Small intestine (tissue), 7 donors: ENCODE results near the gene BRAT1. TPM values are rescaled to one million over a fixed set of nuclear protein-coding genes. Genes with fewer than 3 reads are reported as not detected.

ENCODE experiments used
- DNase-seq, 2 donors: peaks; one replicate each; pipeline versions ENCODE4 v3.0.0 to v3.0.0-alpha.2; 2013
- FAIRE-seq: peaks from 2 replicates; lab custom pipeline; 2012; peaks lifted over from hg19 to GRCh38; lab: Jason Lieb, UNC
- H3K27ac ChIP-seq, 3 donors: one replicate each; pipeline ENCODE4 v1.5.1; 2013; ENCODE audit warnings: low read length in 2 of 3, mild to moderate bottlenecking in 2 of 3, control low read depth in 1 of 3, inconsistent platforms in 1 of 3, low read depth in 1 of 3, moderate library complexity in 1 of 3
- H3K27me3 ChIP-seq, 3 donors: one replicate each; pipeline ENCODE4 v1.6.1; 2013; ENCODE audit warnings: low read length in 3 of 3, inconsistent platforms in 1 of 3; ENCODE audit not compliant: control insufficient read depth in 3 of 3, insufficient read depth in 3 of 3
- H3K36me3 ChIP-seq, 3 donors: one replicate each; pipeline ENCODE4 v1.6.1; 2013; ENCODE audit warnings: low read length in 3 of 3, inconsistent platforms in 1 of 3, low read depth in 1 of 3, mild to moderate bottlenecking in 1 of 3, moderate library complexity in 1 of 3; ENCODE audit not compliant: control insufficient read depth in 3 of 3, insufficient read depth in 2 of 3
- H3K4me1 ChIP-seq, 3 donors: one replicate each; pipeline ENCODE4 v1.6.1; 2013; ENCODE audit warnings: low read length in 2 of 3, inconsistent platforms in 1 of 3, low read depth in 1 of 3, mild to moderate bottlenecking in 1 of 3, moderate library complexity in 1 of 3; ENCODE audit not compliant: control insufficient read depth in 3 of 3, insufficient read depth in 2 of 3
- H3K4me3 ChIP-seq, 3 donors: one replicate each; pipeline ENCODE4 v1.5.1; 2013; ENCODE audit warnings: low read length in 3 of 3, control low read depth in 1 of 3, inconsistent platforms in 1 of 3, low read depth in 1 of 3, mild to moderate bottlenecking in 1 of 3, moderate library complexity in 1 of 3
- H3K9me3 ChIP-seq, 2 donors: one replicate each; pipeline ENCODE4 v1.6.1; 2013; ENCODE audit warnings: low read depth in 1 of 2, low read length in 1 of 2; ENCODE audit not compliant: control insufficient read depth in 2 of 2, insufficient read depth in 1 of 2
- WGBS, 3 donors: extraction: QIAGEN DNeasy Blood & Tissue Kit; methylation state at CpG; one replicate each; pipeline ENCODE4 v1.1.7; 2013; 5-methylcytosine and 5-hydroxymethylcytosine counted together
- polyA plus RNA-seq, 4 donors: library from polyadenylated mRNA; stranded (reverse) in 3 of 4; unstranded in 1 of 4; fragments of 200-250 nt in 3 of 4; fragments of 120-200 nt in 1 of 4; gene quantifications; one replicate each; pipeline versions ENCODE4 v1.2.1 to v1.2.3, GENCODE V29; 2013
- donor health status: healthy with polysubstance abuse.
- donor health status: control.
- donor health status: control.
- donor health status: Bipolar disorder and iron deficiency.
- donor health status: healthy.

The BRAT1 gene
- polyA plus RNA-seq, 4 donors = 25.1 to 40.3 (median 28.2) TPM

DNA sequence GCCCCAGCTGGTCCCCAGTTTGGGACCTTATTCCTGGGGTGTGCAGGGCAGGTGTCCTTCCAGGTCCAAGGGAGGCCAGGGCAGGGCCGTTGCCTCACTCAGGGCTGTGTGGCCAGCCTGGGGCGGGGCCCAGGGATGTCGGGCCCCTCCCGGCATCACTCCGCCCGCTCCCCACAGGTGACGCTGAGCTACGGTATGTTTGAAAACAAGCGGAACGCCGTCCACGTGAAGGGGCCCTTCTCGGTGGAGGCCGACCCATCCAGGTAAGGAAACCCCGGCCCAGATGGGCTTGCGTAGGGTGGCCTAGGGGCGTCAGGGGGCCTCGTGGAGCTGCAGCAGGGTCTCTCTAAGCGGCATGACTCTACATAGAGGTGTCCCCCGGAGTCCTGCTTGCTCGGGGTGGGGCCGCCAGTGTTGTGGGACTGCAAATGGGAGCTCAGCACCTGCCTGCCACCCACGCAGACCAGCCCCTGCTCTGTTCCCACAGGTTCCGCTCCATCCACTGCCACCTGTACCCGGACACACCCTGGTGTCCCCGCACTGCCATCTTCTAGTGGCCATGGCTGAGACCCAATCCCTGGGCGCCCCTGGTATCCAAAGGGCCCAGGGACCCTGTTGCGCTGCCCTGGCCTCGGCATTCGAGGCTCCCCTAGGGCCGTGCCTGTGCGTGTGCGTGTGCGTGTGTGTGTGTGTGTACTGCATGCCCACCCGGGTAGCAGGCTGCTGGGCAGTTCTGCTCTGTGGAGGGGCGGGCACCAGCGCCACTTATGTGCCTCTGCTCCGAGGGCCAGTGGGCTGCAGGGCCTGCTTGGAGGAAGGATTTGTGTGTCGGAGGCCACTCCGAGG is 28.4 kb downstream of the BRAT1 start:
- H3K4me1 ChIP-seq = peaks cover 10 to 95% (median 12%) of the 10 kb centered on the region in 3 donors
- no peak overlapping the region for H3K4me3 ChIP-seq
- no peak for DNase-seq
- no peak for FAIRE-seq
- WGBS, 3 donors = 75 to 85% (median 82%) methylated on average over 40 of the region's 40 CpGs
- H3K9me3 ChIP-seq = no peaks in the 10 kb centered on the region
- H3K27ac ChIP-seq = peak overlapping the region in 2 of 3 donors; percentile 48 to 98
- no peaks in the 10 kb centered on the region for H3K27me3 ChIP-seq
- H3K36me3 ChIP-seq = peaks cover 2 to 76% (median 3%) of the 10 kb centered on the region in 3 donors

DNA sequence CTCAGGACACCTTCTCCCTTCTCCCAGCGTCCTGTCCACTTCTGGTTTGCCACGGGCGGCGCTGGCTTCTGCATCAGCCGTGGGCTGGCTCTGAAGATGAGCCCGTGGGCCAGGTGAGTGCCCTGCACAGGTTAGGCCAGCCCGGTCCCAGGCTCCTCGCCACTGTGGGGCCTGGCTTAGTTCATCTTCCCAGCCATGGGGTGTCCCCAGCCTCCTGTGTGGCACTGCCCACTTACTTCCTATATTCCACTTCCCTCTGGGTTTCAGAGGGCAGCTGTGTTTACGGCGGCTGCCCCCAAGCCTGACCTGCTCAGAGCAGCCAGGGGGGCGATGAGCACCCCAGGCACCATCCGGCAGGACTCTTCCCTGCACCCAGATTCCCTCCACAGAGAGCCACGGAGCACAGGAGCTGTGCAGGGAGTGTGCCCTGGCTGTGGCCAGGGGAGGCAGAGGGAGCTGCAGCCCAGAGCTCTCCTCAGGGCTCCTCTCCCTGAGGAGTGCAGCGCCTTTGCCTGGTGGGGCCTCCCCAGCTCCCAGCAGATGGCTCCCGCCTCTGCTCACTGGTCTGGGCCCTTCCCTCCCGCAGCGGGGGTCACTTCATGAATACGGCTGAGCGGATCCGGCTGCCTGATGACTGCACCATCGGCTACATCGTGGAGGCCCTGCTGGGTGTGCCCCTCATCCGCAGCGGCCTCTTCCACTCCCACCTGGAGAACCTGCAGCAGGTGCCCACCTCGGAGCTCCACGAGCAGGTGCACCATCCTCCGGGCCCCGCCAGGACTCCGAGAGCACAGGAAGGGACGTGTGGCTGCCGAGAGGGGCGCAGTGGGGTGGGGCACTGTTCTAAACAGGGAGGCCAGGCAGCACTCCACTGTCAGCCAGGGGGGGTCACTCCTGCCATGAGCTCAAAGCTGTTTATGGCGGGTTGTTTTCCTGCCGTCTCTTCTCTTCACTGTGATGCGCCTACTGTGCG is 29.4 kb downstream of the BRAT1 start:
- H3K36me3 ChIP-seq = peaks cover 2 to 82% (median 3%) of the 10 kb centered on the region in 3 donors
- peaks cover 12 to 95% (median 12%) of the 10 kb centered on the region in 3 donors for H3K4me1 ChIP-seq
- H3K27me3 ChIP-seq = no peaks in the 10 kb centered on the region
- 58 to 79% (median 77%) methylated on average over 31 to 36 of the region's 36 CpGs for WGBS, 3 donors
- H3K27ac ChIP-seq = peak overlapping the region in 2 of 3 donors; percentile 0 to 98
- FAIRE-seq (no peak), DNase-seq (peak in 1 of 2 donors; percentile 56)
- H3K9me3 ChIP-seq = no peaks in the 10 kb centered on the region
- H3K4me3 ChIP-seq = no peak overlapping the region

DNA sequence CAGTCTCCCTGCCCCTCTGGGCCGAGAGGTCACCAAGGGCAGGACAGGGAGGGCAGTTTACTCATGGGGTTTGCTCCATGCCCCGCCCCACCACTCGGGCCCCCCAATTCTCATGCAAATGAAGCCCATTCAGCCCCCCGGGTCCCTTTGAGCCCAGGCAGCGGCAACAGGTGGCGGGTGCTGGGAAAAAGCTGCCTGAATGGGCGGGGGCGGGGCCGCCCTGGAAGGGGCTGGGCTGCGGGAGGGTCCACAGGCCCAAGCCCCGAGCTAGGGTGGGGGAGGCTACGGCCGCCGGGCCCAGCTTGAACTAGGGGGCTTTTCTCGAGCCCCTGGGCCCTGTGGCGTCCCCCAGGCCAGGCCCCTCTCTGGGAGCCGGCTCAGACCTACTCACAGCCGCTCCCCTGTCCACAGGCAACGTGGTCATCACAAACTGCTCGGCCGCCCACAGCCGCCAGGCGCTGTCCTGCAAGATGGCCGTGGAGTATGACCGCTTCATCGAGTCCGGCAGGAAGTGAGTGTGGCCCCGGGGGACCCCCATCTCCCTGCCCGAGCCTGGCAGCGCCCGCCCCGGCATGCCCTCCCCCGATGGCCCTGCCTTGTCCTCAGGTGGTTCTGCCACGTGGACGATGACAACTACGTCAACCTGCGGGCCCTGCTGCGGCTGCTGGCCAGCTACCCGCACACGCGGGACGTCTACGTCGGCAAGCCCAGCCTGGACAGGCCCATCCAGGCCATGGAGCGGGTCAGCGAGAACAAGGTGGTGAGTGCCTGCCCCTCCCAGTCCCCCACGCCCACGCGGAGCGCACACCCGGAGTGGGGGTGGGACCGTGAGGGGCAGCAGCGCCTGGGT is 30.3 kb downstream of the BRAT1 start:
- DNase-seq = peak in 1 of 2 donors; percentile 48
- H3K4me3 ChIP-seq = peak overlapping the region in 2 of 3 donors; percentile 4 to 12
- H3K4me1 ChIP-seq = peaks cover 10 to 91% (median 12%) of the 10 kb centered on the region in 3 donors
- peak overlapping the region; percentile 82 to 98 (median 87) for H3K27ac ChIP-seq
- peaks cover 2 to 74% (median 3%) of the 10 kb centered on the region in 3 donors for H3K36me3 ChIP-seq
- no peaks in the 10 kb centered on the region for H3K9me3 ChIP-seq
- H3K27me3 ChIP-seq = no peaks in the 10 kb centered on the region
- FAIRE-seq = no peak
- 44 to 76% (median 62%) methylated on average over 52 to 53 of the region's 53 CpGs for WGBS, 3 donors

DNA sequence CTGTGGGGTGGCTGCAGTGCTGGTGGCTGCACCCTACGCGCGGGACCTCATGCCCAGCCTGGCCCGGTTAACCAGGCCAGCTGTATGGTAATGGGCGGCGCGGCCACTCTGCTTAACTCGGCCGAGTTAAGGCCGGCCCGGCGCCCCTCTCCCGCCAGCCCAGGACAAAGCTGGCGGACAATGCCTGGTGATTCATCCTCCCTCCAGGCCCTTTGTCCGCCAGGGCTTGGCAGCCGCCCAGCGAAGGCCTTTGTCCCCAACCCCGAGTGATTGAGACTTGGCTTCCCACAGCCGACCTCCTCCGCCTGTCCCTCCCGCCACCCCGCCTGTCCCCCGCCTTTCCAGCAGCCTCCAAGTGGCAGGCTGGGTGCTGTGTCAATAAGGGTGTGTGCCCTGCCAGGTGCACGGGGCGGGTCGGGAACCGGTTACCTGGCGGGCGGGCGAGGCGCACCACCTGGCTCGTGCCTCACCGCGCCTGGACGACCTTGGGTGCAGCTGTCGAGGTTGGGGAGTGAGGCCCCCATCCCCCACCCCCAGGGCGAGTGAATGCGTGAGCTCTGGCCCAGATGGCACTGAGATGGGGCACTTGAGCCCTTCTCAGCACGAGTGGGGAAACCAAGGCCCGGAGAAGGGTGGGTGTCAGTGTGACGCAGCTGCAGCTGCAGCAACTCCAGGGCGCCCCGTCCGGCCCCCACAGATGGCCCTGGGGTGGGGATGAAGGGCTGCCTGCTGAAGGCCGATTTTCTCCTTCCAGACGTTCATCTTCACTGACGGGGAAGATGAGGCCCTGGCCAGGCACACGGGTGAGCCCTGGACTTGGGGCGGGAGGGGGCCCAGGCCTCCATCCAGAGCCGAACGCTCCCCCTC is 31.1 kb downstream of the BRAT1 start:
- Histone ChIP-seq H3K36me3 (peaks cover 1 to 65% (median 3%) of the 10 kb centered on the region in 3 donors), H3K4me1 (peaks cover 4 to 82% (median 8%) of the 10 kb centered on the region in 3 donors), H3K4me3 (peak overlapping the region in 2 of 3 donors; percentile 29 to 74), H3K27ac (peak overlapping the region; percentile 98 to 100 (median 98)), H3K27me3 (peaks cover 0 to under 1% (median 0%) of the 10 kb centered on the region in 3 donors), H3K9me3 (no peaks in the 10 kb centered on the region)
- FAIRE-seq = no peak
- peak; percentile 97 to 98 for DNase-seq
- WGBS, 3 donors = 11 to 40% (median 25%) methylated on average over 40 to 51 of the region's 51 CpGs

DNA sequence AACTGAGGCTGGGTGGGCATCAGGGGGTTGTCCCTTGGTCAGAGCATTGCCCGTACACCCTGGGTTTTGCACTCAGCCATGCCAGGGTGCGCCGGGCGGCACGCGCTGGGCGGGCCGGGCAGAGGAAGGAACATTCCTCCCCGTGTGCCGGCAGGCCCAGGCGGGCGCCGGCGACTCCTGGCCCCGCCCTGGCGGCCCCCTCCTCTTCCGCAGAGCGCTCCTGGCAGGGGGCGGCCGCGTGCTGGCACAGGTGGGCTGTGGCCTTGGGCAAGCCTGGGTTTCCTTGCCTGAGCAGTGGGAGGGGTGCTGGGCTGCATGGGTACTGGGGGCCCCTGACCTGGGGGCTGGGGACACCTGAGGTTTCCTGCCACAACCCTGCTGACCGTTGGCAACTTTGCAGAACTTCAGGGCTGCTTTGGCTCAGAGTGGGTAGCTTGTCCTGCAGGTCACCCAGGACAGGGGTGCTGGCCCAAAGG is 31.8 kb downstream of the BRAT1 start:
- H3K9me3 ChIP-seq = no peaks in the 10 kb centered on the region
- DNase-seq = peak; percentile 79 to 83
- no peak for FAIRE-seq
- H3K27ac ChIP-seq = peak overlapping the region; percentile 98 to 100 (median 98)
- peaks cover 0 to 59% (median 3%) of the 10 kb centered on the region in 3 donors for H3K36me3 ChIP-seq
- peaks cover 3 to 81% (median 8%) of the 10 kb centered on the region in 3 donors for H3K4me1 ChIP-seq
- peaks cover 0 to 6% (median 0%) of the 10 kb centered on the region in 3 donors for H3K27me3 ChIP-seq
- WGBS, 3 donors = 8 to 37% (median 20%) methylated on average over 4 to 22 of the region's 22 CpGs
- H3K4me3 ChIP-seq = peak overlapping the region in 2 of 3 donors; percentile 70 to 74

DNA sequence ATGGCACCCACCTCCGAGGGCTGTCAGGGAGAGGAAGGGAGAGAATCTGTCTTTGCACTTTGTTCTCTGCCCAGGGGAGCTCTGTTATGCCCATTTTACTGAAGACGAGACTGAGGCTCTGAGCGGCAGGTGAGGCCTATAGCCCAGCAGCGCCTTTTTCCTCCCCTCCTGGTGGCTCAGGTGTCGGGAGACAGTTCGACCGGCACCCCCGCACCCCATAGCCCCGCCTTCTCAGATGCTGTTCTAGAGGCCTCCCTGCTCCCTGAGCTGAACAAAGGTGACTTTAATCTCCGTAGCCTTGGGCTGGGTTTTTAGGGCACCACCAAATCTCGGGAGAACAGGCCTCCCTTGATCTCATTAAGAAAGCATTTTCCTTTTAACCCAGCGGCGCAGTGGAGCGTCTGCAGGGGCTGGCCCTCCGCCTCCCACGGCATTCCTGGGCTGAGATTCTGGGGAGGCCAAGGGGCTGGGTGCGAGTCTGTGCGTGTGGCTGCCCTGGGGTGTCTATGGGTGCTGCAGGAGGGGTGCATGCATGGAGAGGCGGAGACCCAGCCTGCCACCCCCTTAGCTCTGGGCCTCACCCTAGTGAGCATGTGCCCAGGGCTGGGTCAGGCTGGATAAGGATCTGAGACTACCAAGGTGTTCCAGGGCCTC is 32.4 kb downstream of the BRAT1 start:
- FAIRE-seq = no peak
- peak; percentile 91 to 97 for DNase-seq
- no peaks in the 10 kb centered on the region for H3K9me3 ChIP-seq
- H3K4me3 ChIP-seq = peak overlapping the region in 2 of 3 donors; percentile 70 to 74
- peaks cover 0 to 12% (median 0%) of the 10 kb centered on the region in 3 donors for H3K27me3 ChIP-seq
- peaks cover 3 to 81% (median 8%) of the 10 kb centered on the region in 3 donors for H3K4me1 ChIP-seq
- 19 to 36% (median 33%) methylated on average over 17 to 19 of the region's 19 CpGs for WGBS, 3 donors
- H3K36me3 ChIP-seq = peaks cover 0 to 53% (median 3%) of the 10 kb centered on the region in 3 donors
- H3K27ac ChIP-seq = peak overlapping the region; percentile 98 to 100 (median 98)
